Endothelial cell (in vitro differentiated cells): Measurements from ENCODE around the gene ZDHHC11. TPM values are rescaled to one million over a fixed set of nuclear protein-coding genes. Genes with fewer than 3 reads are reported as not detected.

ENCODE experiments used
- DNase-seq: peaks from one replicate; pipeline ENCODE4 v3.0.0; 2021; ENCODE audit warnings: low spot score
- H3K27ac Mint-ChIP-seq: one replicate; pipeline ENCODE4 v1.8.0; 2021; ENCODE audit warnings: mixed read lengths, inconsistent platforms; ENCODE audit not compliant: unreplicated experiment
- H3K27me3 Mint-ChIP-seq: one replicate; pipeline ENCODE4 v1.8.0; 2021; ENCODE audit warnings: mild to moderate bottlenecking, moderate library complexity, mixed read lengths, inconsistent platforms; ENCODE audit not compliant: unreplicated experiment
- H3K36me3 Mint-ChIP-seq: one replicate; pipeline ENCODE4 v1.8.0; 2021; ENCODE audit warnings: mild to moderate bottlenecking, low read depth, mixed read lengths, inconsistent platforms; ENCODE audit not compliant: unreplicated experiment
- H3K4me1 Mint-ChIP-seq: one replicate; pipeline ENCODE4 v1.8.0; 2021; ENCODE audit warnings: mild to moderate bottlenecking, mixed read lengths, inconsistent platforms; ENCODE audit not compliant: unreplicated experiment
- H3K4me3 Mint-ChIP-seq: one replicate; pipeline ENCODE4 v1.8.0; 2021; ENCODE audit warnings: mild to moderate bottlenecking, mixed read lengths, inconsistent platforms; ENCODE audit not compliant: unreplicated experiment
- H3K9me3 Mint-ChIP-seq: one replicate; pipeline ENCODE4 v1.8.0; 2021; ENCODE audit warnings: mixed read lengths, inconsistent platforms; ENCODE audit not compliant: unreplicated experiment
- CTCF ChIP-seq: fragments of 200-600 bp; sonication (generic); IDR thresholded peaks from one replicate; pipeline ENCODE4 v1.5.0; 2021; ENCODE audit warnings: antibody characterized with exemption; ENCODE audit not compliant: unreplicated experiment
- total RNA-seq: library from RNA; stranded (reverse); fragmentation: NEBNext Ultra II Directional; extraction: Animal tissue kit (Norgen Biotek cat#: 25700); gene quantifications from one replicate; pipeline ENCODE4 v1.2.1, GENCODE V29; 2021; ENCODE audit not compliant: unreplicated experiment

ZDHHC11 gene
- total RNA-seq, 1 donor from 2014 or later, result 14.3 TPM

GRCh38 chr5:887947-888637 is 37.3 kb upstream of the ZDHHC11 start:
- no peak for DNase-seq
- Mint-ChIP-seq H3K27me3 (peaks cover 5% of the 10 kb centered on the region), H3K4me1 (peaks cover 16% of the 10 kb centered on the region), H3K27ac (no peak overlapping the region), H3K4me3 (no peak overlapping the region), H3K9me3 (no peaks in the 10 kb centered on the region), H3K36me3 (peaks cover 50% of the 10 kb centered on the region)
- no peak for TF ChIP-seq CTCF

- no peak overlapping the region for H3K27ac Mint-ChIP-seq
- no peak for TF ChIP-seq CTCF
- peaks cover 14% of the 10 kb centered on the region for H3K4me1 Mint-ChIP-seq
- no peak for DNase-seq
- no peaks in the 10 kb centered on the region for H3K9me3 Mint-ChIP-seq
- H3K4me3 Mint-ChIP-seq, result peak overlapping the region; percentile 42
- H3K27me3 Mint-ChIP-seq, result peaks cover 10% of the 10 kb centered on the region
- peaks cover 62% of the 10 kb centered on the region for H3K36me3 Mint-ChIP-seq
Observed at GRCh38 chr5:886716-887325, 36.0 kb upstream of the ZDHHC11 start.

- no peak overlapping the region for H3K4me3 Mint-ChIP-seq
- H3K27me3 Mint-ChIP-seq, result peaks cover 6% of the 10 kb centered on the region
- no peak for TF ChIP-seq CTCF
- no peak for DNase-seq
- peaks cover 10% of the 10 kb centered on the region for H3K4me1 Mint-ChIP-seq
- peaks cover 66% of the 10 kb centered on the region for H3K36me3 Mint-ChIP-seq
- no peak overlapping the region for H3K27ac Mint-ChIP-seq
- H3K9me3 Mint-ChIP-seq, result no peaks in the 10 kb centered on the region
Observed at GRCh38 chr5:886036-886435, 35.2 kb upstream of the ZDHHC11 start.

- no peak for TF ChIP-seq CTCF
- DNase-seq, result no peak
- H3K36me3 Mint-ChIP-seq, result peaks cover 71% of the 10 kb centered on the region
- peaks cover 10% of the 10 kb centered on the region for H3K4me1 Mint-ChIP-seq
- no peaks in the 10 kb centered on the region for H3K9me3 Mint-ChIP-seq
- no peak overlapping the region for H3K4me3 Mint-ChIP-seq
- H3K27me3 Mint-ChIP-seq, result peaks cover 11% of the 10 kb centered on the region
- H3K27ac Mint-ChIP-seq, result peak overlapping the region; percentile 42
Observed at GRCh38 chr5:885529-885928, 34.7 kb upstream of the ZDHHC11 start.

- DNase-seq, result no peak
- no peaks in the 10 kb centered on the region for H3K9me3 Mint-ChIP-seq
- no peak overlapping the region for H3K4me3 Mint-ChIP-seq
- peaks cover 10% of the 10 kb centered on the region for H3K4me1 Mint-ChIP-seq
- no peak for TF ChIP-seq CTCF
- peaks cover 11% of the 10 kb centered on the region for H3K27me3 Mint-ChIP-seq
- H3K27ac Mint-ChIP-seq, result no peak overlapping the region
- H3K36me3 Mint-ChIP-seq, result peaks cover 71% of the 10 kb centered on the region
Observed at GRCh38 chr5:885127-885442, 34.3 kb upstream of the ZDHHC11 start.
